Mucosa of rectum (tissue), 2 donors: ENCODE measurements around the gene RAC2.
"Not testable (repeated sequence)": the region's sequence is repeated elsewhere in the genome, so short reads cannot be mapped to it uniquely, and the experiment has no call there.

Source experiments
- H3K27ac ChIP-seq, 2 donors: one replicate each; pipeline ENCODE4 v1.7.0; 2013; ENCODE audit warnings: inconsistent platforms in 2 of 2, low read depth in 2 of 2, low read length in 2 of 2
- H3K27me3 ChIP-seq, 2 donors: one replicate each; pipeline ENCODE4 v1.7.0; 2013; ENCODE audit warnings: low read length in 2 of 2; ENCODE audit not compliant: control insufficient read depth in 2 of 2, insufficient read depth in 2 of 2
- H3K36me3 ChIP-seq, 2 donors: one replicate each; pipeline ENCODE4 v1.7.0; 2013; ENCODE audit warnings: low read length in 2 of 2; ENCODE audit not compliant: control insufficient read depth in 2 of 2, insufficient read depth in 2 of 2
- H3K4me1 ChIP-seq, 2 donors: one replicate each; pipeline ENCODE4 v1.7.0; 2013; ENCODE audit warnings: low read length in 2 of 2, mild to moderate bottlenecking in 1 of 2; ENCODE audit not compliant: control insufficient read depth in 2 of 2, insufficient read depth in 2 of 2
- H3K4me3 ChIP-seq, 2 donors: one replicate each; pipeline ENCODE4 v1.7.0; 2013; ENCODE audit warnings: low read length in 2 of 2
- H3K9ac ChIP-seq, 2 donors: one replicate each; pipeline ENCODE4 v1.7.0; 2013; ENCODE audit warnings: low read length in 2 of 2, low read depth in 1 of 2, mild to moderate bottlenecking in 1 of 2
- H3K9me3 ChIP-seq, 2 donors: one replicate each; pipeline ENCODE4 v1.7.0; 2013; ENCODE audit warnings: low read length in 2 of 2; ENCODE audit not compliant: control insufficient read depth in 2 of 2
- donor health status: healthy.
- donor health status: Normal muscosa, but diverticular disease.

RAC2 gene

DNA sequence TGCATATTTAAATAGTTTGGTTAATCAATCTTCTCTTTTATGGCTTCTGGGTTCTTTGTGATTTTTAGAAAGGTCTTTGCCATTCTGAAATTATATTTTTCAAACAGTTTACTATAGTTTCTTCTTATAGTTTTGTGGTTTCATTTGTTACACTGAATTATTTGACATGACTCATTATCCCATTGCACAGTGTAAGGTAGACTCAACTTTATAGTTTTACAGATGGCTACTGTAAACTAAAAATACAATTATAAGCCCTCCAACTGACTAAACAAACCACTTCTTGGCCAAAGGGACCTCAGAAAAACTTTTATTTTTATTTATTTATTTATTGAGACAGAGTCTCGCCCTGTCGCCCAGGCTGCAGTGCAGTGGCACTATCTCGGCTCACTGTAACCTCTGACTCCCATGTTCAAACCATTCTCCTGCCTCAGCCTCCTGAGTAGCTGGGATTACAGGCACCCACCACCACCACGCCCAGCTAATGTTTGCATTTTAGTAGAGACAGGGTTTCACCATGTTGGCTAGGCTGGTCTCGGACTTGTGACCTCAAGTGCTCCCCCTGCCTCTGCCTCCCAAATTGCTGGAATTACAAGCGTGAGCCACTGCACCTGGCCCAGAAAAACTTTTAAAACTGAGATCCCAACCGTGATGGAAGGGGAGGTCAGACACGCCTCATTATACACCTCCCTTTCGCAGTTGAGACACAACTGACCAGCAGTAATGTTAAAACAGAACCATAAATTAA is 14.1 kb upstream of the RAC2 start:
- Histone ChIP-seq H3K27ac (no peak overlapping the region), H3K4me3 (no peak overlapping the region), H3K4me1 (peaks cover 0 to 9% of the 10 kb centered on the region in 2 donors), H3K9me3 (no peaks in the 10 kb centered on the region), H3K27me3 (peaks cover 0 to 16% of the 10 kb centered on the region in 2 donors), H3K36me3 (no peaks in the 10 kb centered on the region), H3K9ac (no peak overlapping the region)

DNA sequence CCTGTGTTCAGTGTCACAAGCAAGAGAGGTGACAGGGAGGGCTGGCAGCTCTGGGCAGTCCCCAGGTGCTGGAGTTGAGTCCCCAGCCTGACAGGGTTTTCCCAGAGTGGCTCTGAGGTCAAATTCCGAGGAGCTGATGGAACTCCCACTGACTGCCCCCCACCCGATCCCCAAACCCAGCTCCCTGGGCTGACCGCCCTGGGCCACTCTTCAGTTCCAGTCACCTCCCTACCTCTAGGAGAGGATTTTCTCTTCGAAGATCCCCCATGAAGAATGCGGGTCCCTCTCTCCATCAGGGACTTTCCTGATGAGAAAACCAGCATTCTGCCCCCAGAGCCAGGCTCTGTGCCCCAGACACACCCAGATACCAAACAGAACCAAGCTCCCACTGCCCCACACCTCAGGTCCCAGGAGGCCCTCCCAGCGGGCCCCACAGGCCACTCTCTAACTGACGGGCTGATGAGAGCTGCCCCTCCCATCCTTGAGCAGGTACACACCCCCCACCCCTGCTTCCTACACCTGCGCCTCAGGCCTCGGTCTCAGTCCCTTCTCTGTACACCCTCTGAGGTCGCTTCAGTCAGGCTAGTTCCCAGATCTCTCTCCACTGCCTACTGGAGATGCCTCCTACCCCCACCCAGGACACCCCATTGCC is 12.1 kb upstream of the RAC2 start:
- no peaks in the 10 kb centered on the region for H3K36me3 ChIP-seq
- H3K4me3 ChIP-seq = no peak overlapping the region
- H3K27me3 ChIP-seq = peaks cover 0 to 16% of the 10 kb centered on the region in 2 donors
- no peaks in the 10 kb centered on the region for H3K9me3 ChIP-seq
- no peak overlapping the region for H3K27ac ChIP-seq
- peaks cover 0 to 9% of the 10 kb centered on the region in 2 donors for H3K4me1 ChIP-seq
- H3K9ac ChIP-seq = no peak overlapping the region

DNA sequence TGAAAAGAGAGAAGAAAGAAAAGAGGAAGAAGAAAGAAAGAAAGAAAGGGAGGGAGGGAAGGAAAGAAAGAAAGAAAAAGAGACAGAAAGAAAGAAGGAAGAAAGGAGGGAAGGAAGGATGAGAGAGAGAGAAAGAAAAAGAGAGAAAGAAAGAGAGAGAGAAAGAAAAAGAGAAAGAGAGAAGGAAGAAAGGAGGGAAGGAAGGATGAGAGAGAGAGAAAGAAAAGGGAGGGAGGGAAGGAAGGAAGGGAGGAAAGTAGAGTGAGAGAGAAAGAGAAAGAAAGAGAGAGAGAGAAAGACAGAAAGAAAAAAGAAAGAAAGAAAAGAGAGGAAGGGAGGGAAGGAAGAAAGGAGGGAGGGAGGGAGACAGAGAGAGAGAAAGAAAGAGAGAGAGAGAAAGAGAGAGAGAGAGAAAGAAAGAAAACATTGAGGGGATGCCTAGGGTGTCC is 11.5 kb upstream of the RAC2 start:
- Histone ChIP-seq H3K27ac (no peak overlapping the region), H3K36me3 (no peaks in the 10 kb centered on the region), H3K9me3 (no peaks in the 10 kb centered on the region), H3K4me3 (no peak overlapping the region), H3K4me1 (peaks cover 0 to 7% of the 10 kb centered on the region in 2 donors), H3K9ac (no peak overlapping the region), H3K27me3 (peaks cover 0 to 16% of the 10 kb centered on the region in 2 donors)

GRCh38 chr22:37254867-37255233 is 10.8 kb upstream of the RAC2 start:
- H3K4me1 ChIP-seq = peaks cover 0 to 7% of the 10 kb centered on the region in 2 donors
- H3K27me3 ChIP-seq = peaks cover 0 to 13% of the 10 kb centered on the region in 2 donors
- H3K27ac ChIP-seq = no peak overlapping the region
- no peaks in the 10 kb centered on the region for H3K36me3 ChIP-seq
- no peaks in the 10 kb centered on the region for H3K9me3 ChIP-seq
- no peak overlapping the region for H3K4me3 ChIP-seq
- no peak overlapping the region for H3K9ac ChIP-seq

GRCh38 chr22:37254209-37254866 is 10.3 kb upstream of the RAC2 start:
- Histone ChIP-seq H3K27me3 (peaks cover 0 to 9% of the 10 kb centered on the region in 2 donors), H3K27ac (no peak overlapping the region), H3K9me3 (no peaks in the 10 kb centered on the region), H3K4me1 (peaks cover 0 to 3% of the 10 kb centered on the region in 2 donors), H3K9ac (no peak overlapping the region), H3K4me3 (no peak overlapping the region), H3K36me3 (no peaks in the 10 kb centered on the region)

GRCh38 chr22:37253126-37253660 is 9.1 kb upstream of the RAC2 start:
- H3K36me3 ChIP-seq = no peaks in the 10 kb centered on the region
- no peak overlapping the region for H3K9ac ChIP-seq
- peaks cover 0 to 3% of the 10 kb centered on the region in 2 donors for H3K27me3 ChIP-seq
- no peak overlapping the region for H3K4me3 ChIP-seq
- no peaks in the 10 kb centered on the region for H3K4me1 ChIP-seq
- H3K9me3 ChIP-seq = no peaks in the 10 kb centered on the region
- no peak overlapping the region for H3K27ac ChIP-seq

DNA sequence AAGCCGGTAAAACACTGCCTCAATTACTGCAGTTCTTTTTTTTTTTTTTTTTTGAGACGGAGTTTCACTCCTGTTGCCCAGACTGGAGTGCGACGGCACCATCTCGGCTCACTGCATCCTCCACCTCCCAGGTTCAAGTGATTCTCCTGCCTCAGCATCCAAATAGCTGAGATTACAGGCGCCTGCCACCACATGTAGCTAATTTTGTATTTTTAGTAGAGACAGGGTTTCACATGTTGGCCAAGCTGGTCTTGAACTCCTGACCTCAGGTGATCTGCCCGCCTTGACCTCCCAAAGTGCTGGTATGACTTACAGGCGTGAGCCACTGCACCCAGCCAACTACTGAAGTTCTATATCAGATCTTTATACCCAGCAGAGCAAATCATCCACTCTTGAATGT is 7.8 kb upstream of the RAC2 start:
- H3K4me3 ChIP-seq, H3K27me3 ChIP-seq, H3K9ac ChIP-seq, H3K27ac ChIP-seq, H3K36me3 ChIP-seq, H3K9me3 ChIP-seq, H3K4me1 ChIP-seq: not testable (repeated sequence)

- peaks cover 0 to under 1% of the 10 kb centered on the region in 2 donors for H3K27me3 ChIP-seq
- H3K36me3 ChIP-seq = no peaks in the 10 kb centered on the region
- H3K9ac ChIP-seq = no peak overlapping the region
- no peaks in the 10 kb centered on the region for H3K9me3 ChIP-seq
- H3K27ac ChIP-seq = no peak overlapping the region
- H3K4me1 ChIP-seq = peaks cover 2 to 3% of the 10 kb centered on the region in 2 donors
- H3K4me3 ChIP-seq = no peak overlapping the region
Measured at GRCh38 chr22:37249986-37250385, 5.9 kb upstream of the RAC2 start.

- Histone ChIP-seq H3K36me3 (no peaks in the 10 kb centered on the region), H3K27ac (no peak overlapping the region), H3K9ac (no peak overlapping the region), H3K27me3 (no peaks in the 10 kb centered on the region), H3K4me1 (peaks cover 10 to 18% of the 10 kb centered on the region in 2 donors), H3K9me3 (no peaks in the 10 kb centered on the region), H3K4me3 (no peak overlapping the region)
Measured at GRCh38 chr22:37248251-37248650, 4.2 kb upstream of the RAC2 start.

GRCh38 chr22:37245740-37246139 is 1.7 kb upstream of the RAC2 start:
- Histone ChIP-seq H3K27me3 (no peaks in the 10 kb centered on the region), H3K9me3 (no peaks in the 10 kb centered on the region), H3K4me3 (no peak overlapping the region), H3K9ac (no peak overlapping the region), H3K36me3 (no peaks in the 10 kb centered on the region), H3K4me1 (peaks cover 10 to 28% of the 10 kb centered on the region in 2 donors), H3K27ac (no peak overlapping the region)
